ENCODE measurements around the gene SCO2.
A peak's percentile ranks its signal among the peaks of the same experiment; 100 is the strongest.

Gene SCO2

GRCh38 chr22:50488886-50489285, 36.5 kb downstream of the SCO2 start:
- H3K36me3 Mint-ChIP-seq (ENCODE audit: low read depth) = no peaks in the 10 kb centered on the region

GRCh38 chr22:50488006-50488677, 37.3 kb downstream of the SCO2 start:
- no peak overlapping the region for H3K4me3 Mint-ChIP-seq
- no peaks in the 10 kb centered on the region for H3K36me3 Mint-ChIP-seq (ENCODE audit: low read depth)
- peaks cover 2% of the 10 kb centered on the region for H3K27me3 Mint-ChIP-seq
- ATAC-seq (no peak), DNase-seq (no peak)
- no peaks in the 10 kb centered on the region for H3K9me3 Mint-ChIP-seq
- peaks cover 10% of the 10 kb centered on the region for H3K4me1 Mint-ChIP-seq
- no peak overlapping the region for H3K27ac Mint-ChIP-seq

More at GRCh38 chr22:50488886-50489285, 36.5 kb downstream of the SCO2 start:
- peaks cover 10% of the 10 kb centered on the region for H3K4me1 Mint-ChIP-seq
- H3K9me3 Mint-ChIP-seq = no peaks in the 10 kb centered on the region
- DNase-seq (no peak), ATAC-seq (no peak)
- no peak overlapping the region for H3K4me3 Mint-ChIP-seq
- H3K27ac Mint-ChIP-seq = no peak overlapping the region
- peaks cover 2% of the 10 kb centered on the region for H3K27me3 Mint-ChIP-seq

GRCh38 chr22:50487290-50488005, 38.0 kb downstream of the SCO2 start:
- H3K27ac Mint-ChIP-seq = no peak overlapping the region
- H3K36me3 Mint-ChIP-seq (ENCODE audit: low read depth) = no peaks in the 10 kb centered on the region
- H3K27me3 Mint-ChIP-seq = peaks cover 2% of the 10 kb centered on the region
- no peak overlapping the region for H3K4me3 Mint-ChIP-seq
- ATAC-seq (peak; percentile 11), DNase-seq (no peak)
- no peaks in the 10 kb centered on the region for H3K9me3 Mint-ChIP-seq
- peaks cover 10% of the 10 kb centered on the region for H3K4me1 Mint-ChIP-seq

- H3K27ac Mint-ChIP-seq = no peak within 1 kb of the TSS
- peaks cover 10% of the 10 kb centered on the region for H3K4me1 Mint-ChIP-seq
- ATAC-seq (no peak), DNase-seq (no peak)
- no peak within 1 kb of the TSS for H3K4me3 Mint-ChIP-seq
- H3K27me3 Mint-ChIP-seq = peaks cover 2% of the 10 kb centered on the region
- H3K36me3 Mint-ChIP-seq (ENCODE audit: low read depth) = no peaks in the 10 kb centered on the region
- no peaks in the 10 kb centered on the region for H3K9me3 Mint-ChIP-seq
Observed at GRCh38 chr22:50486561-50487289, 38.7 kb downstream of the SCO2 start, which contains the start of gene MIOX. Gene MIOX, plus strand, starts transcription at chr22:50486859. Its CDS starts 39 bp downstream, at chr22:50486898.

- Mint-ChIP-seq H3K36me3 (ENCODE audit: low read depth) (no peaks in the 10 kb centered on the region), H3K27ac (no peak overlapping the region), H3K9me3 (no peaks in the 10 kb centered on the region), H3K4me1 (peaks cover 2% of the 10 kb centered on the region), H3K27me3 (peaks cover 2% of the 10 kb centered on the region), H3K4me3 (no peak overlapping the region)
- ATAC-seq (no peak), DNase-seq (no peak)
Observed at GRCh38 chr22:50485221-50486131, 39.9 kb downstream of the SCO2 start.

GRCh38 chr22:50483977-50484853, 41.2 kb downstream of the SCO2 start:
- no peak overlapping the region for H3K27ac Mint-ChIP-seq
- ATAC-seq = no peak
- DNase-seq = no peak
- no peaks in the 10 kb centered on the region for H3K36me3 Mint-ChIP-seq (ENCODE audit: low read depth)
- peaks cover 9% of the 10 kb centered on the region for H3K27me3 Mint-ChIP-seq
- H3K9me3 Mint-ChIP-seq = no peaks in the 10 kb centered on the region
- H3K4me3 Mint-ChIP-seq = no peak overlapping the region
- peaks cover 5% of the 10 kb centered on the region for H3K4me1 Mint-ChIP-seq

GRCh38 chr22:50483556-50483955, 41.8 kb downstream of the SCO2 start:
- Mint-ChIP-seq H3K4me3 (no peak overlapping the region), H3K4me1 (peaks cover 5% of the 10 kb centered on the region), H3K9me3 (no peaks in the 10 kb centered on the region), H3K36me3 (ENCODE audit: low read depth) (no peaks in the 10 kb centered on the region), H3K27me3 (peaks cover 9% of the 10 kb centered on the region), H3K27ac (no peak overlapping the region)
- DNase-seq = no peak
- no peak for ATAC-seq

- Mint-ChIP-seq H3K27ac (no peak overlapping the region), H3K4me1 (peaks cover 5% of the 10 kb centered on the region), H3K4me3 (peak overlapping the region; percentile 24), H3K36me3 (ENCODE audit: low read depth) (no peaks in the 10 kb centered on the region), H3K9me3 (no peaks in the 10 kb centered on the region), H3K27me3 (peaks cover 9% of the 10 kb centered on the region)
- DNase-seq = no peak
- no peak for ATAC-seq
Observed at GRCh38 chr22:50483106-50483505, 42.3 kb downstream of the SCO2 start.

- Mint-ChIP-seq H3K9me3 (no peaks in the 10 kb centered on the region), H3K36me3 (ENCODE audit: low read depth) (no peaks in the 10 kb centered on the region), H3K27me3 (peaks cover 9% of the 10 kb centered on the region), H3K4me1 (peaks cover 5% of the 10 kb centered on the region), H3K27ac (no peak overlapping the region), H3K4me3 (peak overlapping the region; percentile 75)
- DNase-seq = no peak
- peak; percentile 7 for ATAC-seq
Observed at GRCh38 chr22:50482107-50483074, 43.0 kb downstream of the SCO2 start.

- H3K27me3 Mint-ChIP-seq = peaks cover 9% of the 10 kb centered on the region
- ATAC-seq (peak; percentile 65), DNase-seq (peak; percentile 75)
- H3K4me3 Mint-ChIP-seq = peak within 1 kb of the TSS; percentile 75
- H3K27ac Mint-ChIP-seq = no peak within 1 kb of the TSS
- peaks cover 5% of the 10 kb centered on the region for H3K4me1 Mint-ChIP-seq
- H3K9me3 Mint-ChIP-seq = no peaks in the 10 kb centered on the region
- H3K36me3 Mint-ChIP-seq (ENCODE audit: low read depth) = no peaks in the 10 kb centered on the region
Observed at GRCh38 chr22:50481440-50482106, 43.8 kb downstream of the SCO2 start, which contains the start of gene ADM2. Gene ADM2, plus strand, starts transcription at chr22:50481543. Its CDS starts 305 bp downstream, at chr22:50481848.

- no peak for DNase-seq
- H3K27ac Mint-ChIP-seq = no peak overlapping the region
- H3K9me3 Mint-ChIP-seq = no peaks in the 10 kb centered on the region
- no peaks in the 10 kb centered on the region for H3K36me3 Mint-ChIP-seq (ENCODE audit: low read depth)
- H3K4me3 Mint-ChIP-seq = peak overlapping the region; percentile 67
- H3K27me3 Mint-ChIP-seq = peaks cover 7% of the 10 kb centered on the region
- no peak for ATAC-seq
- peaks cover 5% of the 10 kb centered on the region for H3K4me1 Mint-ChIP-seq
Observed at GRCh38 chr22:50481045-50481439, 44.4 kb downstream of the SCO2 start.

- Mint-ChIP-seq H3K27me3 (peaks cover 7% of the 10 kb centered on the region), H3K36me3 (ENCODE audit: low read depth) (no peaks in the 10 kb centered on the region), H3K27ac (no peak overlapping the region), H3K4me1 (peaks cover 6% of the 10 kb centered on the region), H3K9me3 (no peaks in the 10 kb centered on the region), H3K4me3 (peak overlapping the region; percentile 67)
- no peak for DNase-seq
- no peak for ATAC-seq
Observed at GRCh38 chr22:50479721-50480120, 45.7 kb downstream of the SCO2 start.

Measured in activated naive CD8-positive, alpha-beta T cell treated with anti-CD3 and anti-CD28 coated beads, Interleukin-2, amount 50 U/mL, for 24 hours (primary cell).